Measurements from ENCODE around the gene HSPB3. TPM values are rescaled to one million over a fixed set of nuclear protein-coding genes. Genes with fewer than 3 reads are reported as not detected.

The HSPB3 gene
- total RNA-seq, 2 donors from 2014 or later = 0.95 TPM; not detected in 1

DNA sequence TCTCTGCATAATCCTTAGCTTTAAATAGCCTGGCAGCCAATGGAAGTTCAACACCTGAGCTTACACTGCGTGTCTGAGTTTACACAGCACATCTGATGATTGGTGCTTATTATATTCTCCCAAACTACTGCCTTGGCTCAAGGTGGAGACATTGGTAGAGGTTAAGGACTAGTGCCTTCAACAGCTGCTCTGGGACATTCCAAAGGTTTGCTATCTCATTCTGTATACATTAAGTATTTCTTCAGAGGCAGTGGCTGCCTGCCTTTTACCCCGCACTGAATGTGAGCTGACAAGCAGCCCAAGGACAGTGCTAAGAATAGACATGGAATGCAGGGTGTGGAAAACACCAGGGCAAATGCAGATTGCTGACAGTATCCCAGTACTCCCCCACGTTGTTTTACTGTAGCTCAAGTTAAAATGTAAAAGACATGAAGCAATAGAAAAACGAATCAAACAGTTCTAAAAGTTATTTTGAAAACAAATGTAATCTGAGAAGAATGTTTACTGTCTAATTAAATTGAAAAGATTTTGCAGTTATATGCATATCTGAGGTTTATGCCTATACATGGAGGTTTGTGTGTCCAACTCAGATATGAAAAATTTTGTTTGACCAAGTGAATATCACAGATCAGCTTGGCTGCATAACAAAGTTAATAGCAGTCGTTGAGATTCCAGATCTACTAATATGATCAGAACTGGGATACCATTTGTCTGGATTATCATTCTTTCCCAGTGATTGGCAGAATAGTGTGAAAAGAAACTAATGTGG is 1.8 kb downstream of the HSPB3 start:
- no peaks in the 10 kb centered on the region for H3K27me3 ChIP-seq (replicated peaks; ENCODE audit: insufficient read depth)
- H3K4me3 ChIP-seq = no peak overlapping the region
- peaks cover 8 to 30% of the 10 kb centered on the region in 2 donors for H3K4me1 ChIP-seq (ENCODE audit: control insufficient read depth in 1 of 2, low read depth in 2 of 2)
- H3K27ac ChIP-seq = no peak overlapping the region
- ATAC-seq (ENCODE audit: insufficient number of reproducible peaks, low FRiP score, low read depth) (no peak), DNase-seq (ENCODE audit: low spot score) (no peak)
- no peaks in the 10 kb centered on the region for H3K9me3 ChIP-seq
- TF ChIP-seq, protein P1, sequence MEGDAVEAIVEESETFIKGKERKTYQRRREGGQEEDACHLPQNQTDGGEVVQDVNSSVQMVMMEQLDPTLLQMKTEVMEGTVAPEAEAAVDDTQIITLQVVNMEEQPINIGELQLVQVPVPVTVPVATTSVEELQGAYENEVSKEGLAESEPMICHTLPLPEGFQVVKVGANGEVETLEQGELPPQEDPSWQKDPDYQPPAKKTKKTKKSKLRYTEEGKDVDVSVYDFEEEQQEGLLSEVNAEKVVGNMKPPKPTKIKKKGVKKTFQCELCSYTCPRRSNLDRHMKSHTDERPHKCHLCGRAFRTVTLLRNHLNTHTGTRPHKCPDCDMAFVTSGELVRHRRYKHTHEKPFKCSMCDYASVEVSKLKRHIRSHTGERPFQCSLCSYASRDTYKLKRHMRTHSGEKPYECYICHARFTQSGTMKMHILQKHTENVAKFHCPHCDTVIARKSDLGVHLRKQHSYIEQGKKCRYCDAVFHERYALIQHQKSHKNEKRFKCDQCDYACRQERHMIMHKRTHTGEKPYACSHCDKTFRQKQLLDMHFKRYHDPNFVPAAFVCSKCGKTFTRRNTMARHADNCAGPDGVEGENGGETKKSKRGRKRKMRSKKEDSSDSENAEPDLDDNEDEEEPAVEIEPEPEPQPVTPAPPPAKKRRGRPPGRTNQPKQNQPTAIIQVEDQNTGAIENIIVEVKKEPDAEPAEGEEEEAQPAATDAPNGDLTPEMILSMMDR (IDR thresholded peaks at IDR 0.05) = no peak
- no peaks in the 10 kb centered on the region for H3K36me3 ChIP-seq

DNA sequence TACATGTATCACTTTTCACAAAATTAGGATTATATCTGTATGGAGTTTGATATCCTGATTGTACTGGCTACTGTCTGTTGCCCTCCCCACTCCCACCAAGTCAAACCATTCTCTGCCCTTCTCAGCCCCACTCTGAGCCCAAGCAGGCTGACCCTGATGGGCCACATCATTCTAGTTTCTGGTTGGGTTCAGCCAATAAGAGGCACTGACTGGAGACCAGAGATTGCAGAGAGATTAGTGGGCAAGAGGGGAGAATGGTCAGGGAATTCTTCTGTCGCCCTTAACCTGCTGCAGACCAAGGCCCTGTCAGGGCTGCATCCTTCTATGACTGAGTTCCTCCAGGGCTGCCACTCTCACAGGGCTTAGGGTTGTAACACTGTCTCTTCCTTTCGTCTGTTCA is 2.7 kb downstream of the HSPB3 start:
- Histone ChIP-seq H3K27ac (no peak overlapping the region), H3K4me3 (no peak overlapping the region), H3K27me3 (replicated peaks; ENCODE audit: insufficient read depth) (no peaks in the 10 kb centered on the region), H3K36me3 (no peaks in the 10 kb centered on the region), H3K4me1 (ENCODE audit: control insufficient read depth in 1 of 2, low read depth in 2 of 2) (peaks cover 8 to 30% of the 10 kb centered on the region in 2 donors), H3K9me3 (no peaks in the 10 kb centered on the region)
- TF ChIP-seq, protein P1 (IDR thresholded peaks at IDR 0.05) = no peak
- DNase-seq (ENCODE audit: low spot score) = no peak
- ATAC-seq (ENCODE audit: insufficient number of reproducible peaks, low FRiP score, low read depth) = no peak

DNA sequence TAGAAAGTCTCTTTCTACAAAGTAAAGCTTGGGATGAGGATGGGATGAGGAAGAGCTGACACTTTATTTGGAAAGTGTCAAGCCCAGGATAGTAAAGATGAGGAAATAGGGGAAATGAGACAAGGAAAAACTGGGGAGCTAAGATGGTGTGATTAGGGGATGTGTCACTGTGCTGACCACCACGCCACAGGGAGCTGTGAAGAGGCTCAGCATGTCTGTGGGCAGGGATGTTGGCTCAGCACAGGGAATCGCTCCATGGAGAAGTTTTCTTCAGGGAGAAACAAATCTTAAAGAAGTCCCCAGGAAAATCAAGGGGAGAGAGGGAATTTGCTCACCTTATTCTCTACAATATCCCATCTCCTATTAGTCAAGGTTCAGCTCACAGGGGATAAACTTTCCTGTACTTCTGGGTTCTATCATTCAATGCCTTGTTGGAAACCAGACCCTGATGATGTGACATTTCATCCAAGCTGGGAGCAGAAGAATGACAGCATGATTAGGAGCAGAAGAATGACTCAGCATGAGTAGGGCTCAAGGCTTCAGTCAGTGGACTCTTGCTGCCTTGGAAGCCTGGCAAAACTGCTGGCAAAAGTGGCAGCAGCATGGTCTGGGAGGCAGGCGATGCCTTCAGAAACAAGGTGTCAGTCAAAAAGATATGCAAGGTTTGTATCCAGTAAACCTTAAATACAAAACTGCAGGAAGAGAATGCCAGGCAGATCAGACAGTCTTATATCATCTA is 4.9 kb downstream of the HSPB3 start:
- no peaks in the 10 kb centered on the region for H3K27me3 ChIP-seq (replicated peaks; ENCODE audit: insufficient read depth)
- H3K9me3 ChIP-seq = no peaks in the 10 kb centered on the region
- no peak for ATAC-seq (ENCODE audit: insufficient number of reproducible peaks, low FRiP score, low read depth)
- H3K27ac ChIP-seq = no peak overlapping the region
- H3K4me1 ChIP-seq (ENCODE audit: control insufficient read depth in 1 of 2, low read depth in 2 of 2) = peaks cover 8 to 24% of the 10 kb centered on the region in 2 donors
- DNase-seq (ENCODE audit: low spot score) = no peak
- H3K36me3 ChIP-seq = no peaks in the 10 kb centered on the region
- no peak overlapping the region for H3K4me3 ChIP-seq
- TF ChIP-seq, protein P1 (IDR thresholded peaks at IDR 0.05) = no peak

DNA sequence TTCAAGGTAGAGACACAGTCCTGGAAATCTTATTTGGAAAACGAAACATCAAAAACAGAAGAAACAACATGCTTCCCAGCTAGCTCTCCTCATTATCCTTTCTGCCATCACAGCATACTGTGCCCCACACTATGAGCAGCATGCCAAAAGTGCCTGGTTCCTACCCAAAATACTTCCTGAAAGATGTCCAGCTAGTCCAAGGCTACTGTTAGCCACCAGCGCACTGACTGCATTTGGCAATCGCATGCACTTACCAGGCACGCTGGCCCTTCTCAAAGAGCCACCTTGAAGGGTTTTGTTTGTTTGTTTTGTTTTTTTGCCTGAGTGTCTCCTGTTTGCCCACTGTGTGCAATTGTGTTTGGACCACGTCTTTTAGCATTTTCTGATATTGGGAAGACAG is 6.8 kb downstream of the HSPB3 start:
- Histone ChIP-seq H3K27me3 (replicated peaks; ENCODE audit: insufficient read depth) (no peaks in the 10 kb centered on the region), H3K27ac (no peak overlapping the region), H3K9me3 (no peaks in the 10 kb centered on the region), H3K36me3 (no peaks in the 10 kb centered on the region), H3K4me1 (ENCODE audit: control insufficient read depth in 1 of 2, low read depth in 2 of 2) (peaks cover 0 to 5% of the 10 kb centered on the region in 2 donors), H3K4me3 (no peak overlapping the region)
- DNase-seq (ENCODE audit: low spot score) = no peak
- TF ChIP-seq, protein P1 (IDR thresholded peaks at IDR 0.05) = no peak
- no peak for ATAC-seq (ENCODE audit: insufficient number of reproducible peaks, low FRiP score, low read depth)

DNA sequence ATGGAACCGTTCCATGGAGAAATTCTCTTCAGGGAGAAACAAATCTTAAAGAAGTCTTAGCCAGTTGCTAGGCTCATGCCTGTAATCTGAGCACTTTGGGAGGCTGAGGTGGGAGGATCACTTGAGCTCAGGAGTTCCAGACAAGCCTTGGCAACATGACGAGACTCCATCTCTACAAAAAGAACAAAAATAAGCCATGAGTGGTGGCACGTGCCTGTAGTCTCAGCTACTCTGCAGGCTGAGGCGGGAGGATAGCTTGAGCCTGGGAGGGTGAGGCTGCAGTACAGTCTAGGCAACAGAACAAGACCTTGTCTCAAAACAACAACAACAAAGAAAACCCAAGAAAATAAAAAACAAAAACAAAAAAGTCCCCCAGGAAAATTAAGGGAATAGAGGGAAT is 8.2 kb downstream of the HSPB3 start:
- ATAC-seq (ENCODE audit: insufficient number of reproducible peaks, low FRiP score, low read depth) (no peak), DNase-seq (ENCODE audit: low spot score) (no peak)
- Histone ChIP-seq H3K9me3 (no peaks in the 10 kb centered on the region), H3K4me3 (no peak overlapping the region), H3K27ac (no peak overlapping the region), H3K4me1 (ENCODE audit: control insufficient read depth in 1 of 2, low read depth in 2 of 2) (no peaks in the 10 kb centered on the region), H3K36me3 (no peaks in the 10 kb centered on the region), H3K27me3 (replicated peaks; ENCODE audit: insufficient read depth) (no peaks in the 10 kb centered on the region)
- TF ChIP-seq, protein P1 (IDR thresholded peaks at IDR 0.05) = no peak

Measured in thoracic aorta (tissue), 2 donors.